ENCODE data around the gene MBOAT2.

MBOAT2 gene

DNA sequence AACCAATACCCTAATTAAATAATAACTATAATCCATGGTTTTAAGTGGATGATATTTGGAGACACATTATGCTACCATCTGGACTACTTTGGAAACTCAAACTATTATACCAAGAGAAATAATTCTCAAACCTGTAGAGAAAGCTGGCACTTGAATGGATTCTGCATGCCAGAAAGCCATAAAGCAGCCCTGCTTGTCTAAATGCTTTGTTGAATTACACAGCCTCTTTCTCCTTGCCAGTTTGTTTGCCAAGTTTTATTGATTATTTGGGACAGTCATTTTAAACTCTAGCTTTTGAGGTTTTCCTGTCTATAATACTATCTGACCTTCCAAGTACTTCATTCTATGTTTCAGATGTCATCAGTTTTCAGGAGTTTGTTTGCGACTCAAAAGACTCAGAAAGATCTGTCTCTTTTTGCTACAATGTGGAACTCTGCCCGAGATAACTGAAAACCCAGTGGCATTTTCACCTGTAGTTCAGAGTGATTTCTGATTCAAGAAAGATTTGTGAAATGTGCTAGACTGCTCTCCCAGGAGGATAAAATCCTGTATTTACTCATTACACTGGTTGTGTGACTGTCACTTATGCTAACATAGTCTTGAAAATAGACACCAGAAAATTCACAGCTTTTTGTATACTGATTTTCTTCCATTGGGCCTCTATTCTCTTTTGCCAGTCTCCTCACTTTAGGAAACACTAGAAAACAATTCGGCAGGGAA lies 29.2 kb upstream of the MBOAT2 start:
- no CpG with 5 or more reads among the region's 3 CpGs for WGBS, 2 donors (ENCODE audit: extremely low coverage in 2 of 2, insufficient read length in 2 of 2, insufficient replicate concordance in 1 of 2)

DNA sequence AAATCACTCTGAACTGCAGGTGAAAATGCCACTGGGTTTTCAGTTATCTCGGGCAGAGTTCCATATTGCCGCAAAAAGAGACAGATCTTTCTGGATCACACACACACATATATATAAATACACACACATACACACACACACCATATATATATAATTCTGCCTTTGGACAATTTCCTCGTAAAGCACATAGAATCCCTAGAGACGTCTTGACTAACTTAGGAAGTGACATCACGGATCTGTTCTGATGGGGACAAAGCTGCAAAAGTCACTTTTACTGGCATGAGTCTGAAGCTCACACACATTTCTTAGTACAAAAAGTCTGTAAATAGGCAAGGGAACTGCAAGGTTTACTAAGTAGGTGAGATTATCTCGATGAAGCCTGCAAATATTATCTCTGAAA lies 28.6 kb upstream of the MBOAT2 start:
- Histone ChIP-seq H3K4me1 (ENCODE audit: control insufficient read depth in 2 of 2, insufficient read depth in 1 of 2, low read depth in 1 of 2, low read length in 2 of 2) (peaks cover 0 to 2% of the 10 kb centered on the region in 2 donors), H3K27me3 (ENCODE audit: control insufficient read depth in 3 of 3, insufficient read depth in 3 of 3, low read depth in 1 of 3, low read length in 3 of 3) (no peaks in the 10 kb centered on the region), H3K4ac (ENCODE audit: low read length) (no peak overlapping the region), H2BK15ac (ENCODE audit: low read length) (no peak overlapping the region), H3K9ac (ENCODE audit: low read depth, low read length, poor library complexity) (no peak overlapping the region), H4K91ac (ENCODE audit: low read depth, low read length, poor library complexity) (no peak overlapping the region), H3K36me3 (replicated peaks in 1 of 2; ENCODE audit: control insufficient read depth in 2 of 2, insufficient read depth in 2 of 2, low read length in 2 of 2) (no peaks in the 10 kb centered on the region), H3K79me1 (ENCODE audit: low read depth, low read length) (no peaks in the 10 kb centered on the region), H2BK5ac (ENCODE audit: low read length) (no peak overlapping the region), H3K4me3 (ENCODE audit: low read length in 2 of 2) (no peak overlapping the region), H4K8ac (ENCODE audit: low read depth, low read length) (no peak overlapping the region), H2AFZ (ENCODE audit: low read length) (no peak overlapping the region), H3K14ac (ENCODE audit: low read length) (no peak overlapping the region), H2AK5ac (ENCODE audit: low read depth, low read length) (no peak overlapping the region), H3K23ac (ENCODE audit: low read depth, low read length, poor library complexity) (no peak overlapping the region), H3K18ac (ENCODE audit: low read length) (no peak overlapping the region), H2BK120ac (ENCODE audit: low read depth, low read length) (no peak overlapping the region), H2BK12ac (ENCODE audit: low read length) (no peak overlapping the region), H3K27ac (replicated peaks; ENCODE audit: low read length) (no peak overlapping the region), H3K4me2 (ENCODE audit: insufficient read depth, low read length, poor library complexity, severe bottlenecking) (no peak overlapping the region), H3K9me3 (replicated peaks in 1 of 2; ENCODE audit: control insufficient read depth in 2 of 2, insufficient read depth in 1 of 2, low read depth in 1 of 2, low read length in 2 of 2) (no peaks in the 10 kb centered on the region)
- WGBS, 2 donors (ENCODE audit: extremely low coverage in 2 of 2, insufficient read length in 2 of 2, insufficient replicate concordance in 1 of 2), result no CpG with 5 or more reads among the region's 6 CpGs
- DNase-seq (ENCODE audit: low spot score), result no peak

More for the DNA sequence above, 29.2 kb upstream of the MBOAT2 start:
- H3K23ac ChIP-seq (ENCODE audit: low read depth, low read length, poor library complexity), result no peak overlapping the region
- H3K18ac ChIP-seq (ENCODE audit: low read length), result no peak overlapping the region
- no peak overlapping the region for H3K4me3 ChIP-seq (ENCODE audit: low read length in 2 of 2)
- H3K27ac ChIP-seq (replicated peaks; ENCODE audit: low read length), result no peak overlapping the region
- no peak for DNase-seq (ENCODE audit: low spot score)
- no peak overlapping the region for H2BK15ac ChIP-seq (ENCODE audit: low read length)
- H3K4me1 ChIP-seq (ENCODE audit: control insufficient read depth in 2 of 2, insufficient read depth in 1 of 2, low read depth in 1 of 2, low read length in 2 of 2), result peaks cover 0 to 2% of the 10 kb centered on the region in 2 donors
- H3K27me3 ChIP-seq (ENCODE audit: control insufficient read depth in 3 of 3, insufficient read depth in 3 of 3, low read depth in 1 of 3, low read length in 3 of 3), result no peaks in the 10 kb centered on the region
- H3K9me3 ChIP-seq (replicated peaks in 1 of 2; ENCODE audit: control insufficient read depth in 2 of 2, insufficient read depth in 1 of 2, low read depth in 1 of 2, low read length in 2 of 2), result no peaks in the 10 kb centered on the region
- no peak overlapping the region for H3K14ac ChIP-seq (ENCODE audit: low read length)
- no peak overlapping the region for H4K8ac ChIP-seq (ENCODE audit: low read depth, low read length)
- H2AK5ac ChIP-seq (ENCODE audit: low read depth, low read length), result no peak overlapping the region
- H3K36me3 ChIP-seq (replicated peaks in 1 of 2; ENCODE audit: control insufficient read depth in 2 of 2, insufficient read depth in 2 of 2, low read length in 2 of 2), result no peaks in the 10 kb centered on the region
- no peak overlapping the region for H2BK5ac ChIP-seq (ENCODE audit: low read length)
- H2AFZ ChIP-seq (ENCODE audit: low read length), result peak overlapping the region; percentile 39
- no peak overlapping the region for H2BK120ac ChIP-seq (ENCODE audit: low read depth, low read length)
- H2BK12ac ChIP-seq (ENCODE audit: low read length), result no peak overlapping the region
- no peak overlapping the region for H4K91ac ChIP-seq (ENCODE audit: low read depth, low read length, poor library complexity)
- no peaks in the 10 kb centered on the region for H3K79me1 ChIP-seq (ENCODE audit: low read depth, low read length)
- no peak overlapping the region for H3K4me2 ChIP-seq (ENCODE audit: insufficient read depth, low read length, poor library complexity, severe bottlenecking)
- H3K9ac ChIP-seq (ENCODE audit: low read depth, low read length, poor library complexity), result no peak overlapping the region
- H3K4ac ChIP-seq (ENCODE audit: low read length), result no peak overlapping the region

DNA sequence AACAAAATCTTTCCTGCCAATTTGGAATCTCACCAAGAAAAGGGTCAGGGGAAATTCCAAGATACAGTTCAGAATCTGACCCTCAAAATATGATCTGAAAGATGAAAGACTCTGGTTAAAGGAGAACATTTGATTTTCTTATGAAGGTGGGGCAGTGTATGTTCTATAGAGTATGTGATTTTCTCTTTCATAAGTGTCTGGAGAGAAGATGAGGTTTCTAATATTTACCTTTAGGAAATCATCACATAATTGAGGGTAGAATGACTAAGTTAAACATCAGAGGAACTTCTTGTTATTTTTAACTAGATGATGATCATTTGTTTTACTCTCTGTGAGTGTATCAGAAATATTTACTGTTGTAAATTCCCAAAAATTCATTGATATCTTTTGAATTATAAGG lies 27.8 kb upstream of the MBOAT2 start:
- Histone ChIP-seq H3K4me1 (ENCODE audit: control insufficient read depth in 2 of 2, insufficient read depth in 1 of 2, low read depth in 1 of 2, low read length in 2 of 2) (peaks cover 0 to 2% of the 10 kb centered on the region in 2 donors), H3K27ac (replicated peaks; ENCODE audit: low read length) (no peak overlapping the region), H4K91ac (ENCODE audit: low read depth, low read length, poor library complexity) (no peak overlapping the region), H2BK120ac (ENCODE audit: low read depth, low read length) (no peak overlapping the region), H3K27me3 (ENCODE audit: control insufficient read depth in 3 of 3, insufficient read depth in 3 of 3, low read depth in 1 of 3, low read length in 3 of 3) (no peaks in the 10 kb centered on the region), H3K23ac (ENCODE audit: low read depth, low read length, poor library complexity) (no peak overlapping the region), H3K14ac (ENCODE audit: low read length) (no peak overlapping the region), H2AK5ac (ENCODE audit: low read depth, low read length) (no peak overlapping the region), H3K9me3 (replicated peaks in 1 of 2; ENCODE audit: control insufficient read depth in 2 of 2, insufficient read depth in 1 of 2, low read depth in 1 of 2, low read length in 2 of 2) (no peaks in the 10 kb centered on the region), H3K4ac (ENCODE audit: low read length) (no peak overlapping the region), H2BK5ac (ENCODE audit: low read length) (no peak overlapping the region), H3K79me1 (ENCODE audit: low read depth, low read length) (no peaks in the 10 kb centered on the region), H3K36me3 (replicated peaks in 1 of 2; ENCODE audit: control insufficient read depth in 2 of 2, insufficient read depth in 2 of 2, low read length in 2 of 2) (no peaks in the 10 kb centered on the region), H4K8ac (ENCODE audit: low read depth, low read length) (no peak overlapping the region), H2BK12ac (ENCODE audit: low read length) (no peak overlapping the region), H2BK15ac (ENCODE audit: low read length) (no peak overlapping the region), H2AFZ (ENCODE audit: low read length) (no peak overlapping the region), H3K4me2 (ENCODE audit: insufficient read depth, low read length, poor library complexity, severe bottlenecking) (no peak overlapping the region), H3K4me3 (ENCODE audit: low read length in 2 of 2) (no peak overlapping the region), H3K18ac (ENCODE audit: low read length) (no peak overlapping the region), H3K9ac (ENCODE audit: low read depth, low read length, poor library complexity) (no peak overlapping the region)
- no peak for DNase-seq (ENCODE audit: low spot score)

DNA sequence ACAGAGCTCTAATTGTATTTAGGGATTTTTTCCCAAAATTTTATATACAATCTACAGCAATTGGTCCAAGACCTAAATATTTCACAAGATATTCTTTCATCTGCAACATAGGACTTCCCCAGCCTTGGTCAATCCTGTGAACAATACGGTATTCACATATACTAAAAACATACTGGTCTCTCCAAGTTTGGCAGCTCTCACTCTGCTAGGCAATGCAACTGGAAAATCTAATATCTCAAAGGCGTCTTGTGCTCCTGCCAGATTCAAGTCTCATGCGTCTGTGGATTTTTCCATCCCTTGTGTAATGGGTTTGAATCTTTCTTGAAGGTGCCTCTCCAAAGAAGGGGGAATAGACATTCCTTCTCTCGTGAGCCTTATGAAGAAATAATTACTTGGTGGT lies 27.4 kb upstream of the MBOAT2 start:
- Histone ChIP-seq H3K4me1 (ENCODE audit: control insufficient read depth in 2 of 2, insufficient read depth in 1 of 2, low read depth in 1 of 2, low read length in 2 of 2) (peaks cover 0 to 2% of the 10 kb centered on the region in 2 donors), H3K14ac (ENCODE audit: low read length) (no peak overlapping the region), H3K9ac (ENCODE audit: low read depth, low read length, poor library complexity) (no peak overlapping the region), H3K36me3 (replicated peaks in 1 of 2; ENCODE audit: control insufficient read depth in 2 of 2, insufficient read depth in 2 of 2, low read length in 2 of 2) (no peaks in the 10 kb centered on the region), H3K9me3 (replicated peaks in 1 of 2; ENCODE audit: control insufficient read depth in 2 of 2, insufficient read depth in 1 of 2, low read depth in 1 of 2, low read length in 2 of 2) (no peaks in the 10 kb centered on the region), H3K18ac (ENCODE audit: low read length) (no peak overlapping the region), H2BK5ac (ENCODE audit: low read length) (no peak overlapping the region), H4K8ac (ENCODE audit: low read depth, low read length) (no peak overlapping the region), H2BK15ac (ENCODE audit: low read length) (no peak overlapping the region), H3K79me1 (ENCODE audit: low read depth, low read length) (no peaks in the 10 kb centered on the region), H3K27me3 (ENCODE audit: control insufficient read depth in 3 of 3, insufficient read depth in 3 of 3, low read depth in 1 of 3, low read length in 3 of 3) (no peaks in the 10 kb centered on the region), H3K27ac (replicated peaks; ENCODE audit: low read length) (no peak overlapping the region), H2BK120ac (ENCODE audit: low read depth, low read length) (no peak overlapping the region), H4K91ac (ENCODE audit: low read depth, low read length, poor library complexity) (no peak overlapping the region), H3K4me2 (ENCODE audit: insufficient read depth, low read length, poor library complexity, severe bottlenecking) (no peak overlapping the region), H3K4ac (ENCODE audit: low read length) (no peak overlapping the region), H2AFZ (ENCODE audit: low read length) (no peak overlapping the region), H2AK5ac (ENCODE audit: low read depth, low read length) (no peak overlapping the region), H3K23ac (ENCODE audit: low read depth, low read length, poor library complexity) (no peak overlapping the region), H2BK12ac (ENCODE audit: low read length) (no peak overlapping the region), H3K4me3 (ENCODE audit: low read length in 2 of 2) (no peak overlapping the region)
- DNase-seq (ENCODE audit: low spot score), result no peak
- WGBS, 2 donors (ENCODE audit: extremely low coverage in 2 of 2, insufficient read length in 2 of 2, insufficient replicate concordance in 1 of 2), result no CpG with 5 or more reads among the region's 4 CpGs

Data from neuronal stem cell (in vitro differentiated cells).